Epithelial cell of proximal tubule (primary cell): ENCODE measurements around the gene CLECL1. TPM values are rescaled to one million over a fixed set of nuclear protein-coding genes. Genes with fewer than 3 reads are reported as not detected.

Experiments used
- DNase-seq: peaks from one replicate; pipeline ENCODE4 v3.0.0-alpha.2; 2011; ENCODE audit warnings: low read depth
- H3K4me3 ChIP-seq: 2 replicates; pipeline ENCODE4 v1.5.1; 2011; ENCODE audit warnings: low read depth, mild to moderate bottlenecking, low read length
- total RNA-seq: library from RNA; depleted of rRNA; stranded (reverse); fragments of >200 nt; gene quantifications from 2 replicates; pipeline ENCODE4 v1.2.3, GENCODE V29; 2015
- TF ChIP-seq, protein P1 (sequence below): conservative IDR thresholded peaks from 2 replicates; pipeline ENCODE4 v1.5.1; 2012; ENCODE audit warnings: low read depth, mild to moderate bottlenecking, low read length

CLECL1 gene
- total RNA-seq, 1 donor from 2014 or later = not detected

DNA sequence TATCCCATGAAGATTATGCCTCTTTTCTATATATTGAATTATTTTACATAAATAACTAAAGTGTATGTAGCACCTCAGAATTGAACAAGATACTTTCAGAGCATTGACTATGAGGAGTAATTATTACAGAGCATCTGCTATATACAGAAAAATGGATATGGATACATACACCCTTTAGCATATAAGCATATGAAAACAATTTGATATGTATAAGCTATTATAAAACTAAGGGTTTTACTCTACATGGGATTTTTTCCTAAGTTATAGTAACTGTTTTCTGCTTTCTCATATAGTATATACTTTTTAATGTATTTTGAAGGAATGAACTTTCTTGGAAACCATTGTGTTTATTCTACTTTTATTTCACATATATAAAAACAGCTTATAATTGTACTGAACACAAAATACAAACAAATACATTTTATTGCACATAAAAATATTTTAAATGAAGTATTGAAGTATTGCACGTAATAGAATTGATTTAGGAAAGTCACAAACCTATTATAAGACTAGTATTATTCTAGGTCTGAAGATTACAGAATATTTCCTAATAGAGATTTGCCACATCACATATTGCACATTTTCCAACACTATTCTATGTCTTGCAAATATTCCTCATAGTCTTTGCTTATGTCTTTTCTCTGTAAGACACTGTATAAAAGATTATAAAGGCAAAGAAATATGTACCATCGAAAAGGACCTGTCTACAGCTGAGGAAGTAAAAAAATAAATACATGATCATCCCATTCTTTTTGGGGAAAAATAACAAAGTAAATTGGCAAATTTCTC, 19.4 kb upstream of the CLECL1 start:
- TF ChIP-seq, protein P1, sequence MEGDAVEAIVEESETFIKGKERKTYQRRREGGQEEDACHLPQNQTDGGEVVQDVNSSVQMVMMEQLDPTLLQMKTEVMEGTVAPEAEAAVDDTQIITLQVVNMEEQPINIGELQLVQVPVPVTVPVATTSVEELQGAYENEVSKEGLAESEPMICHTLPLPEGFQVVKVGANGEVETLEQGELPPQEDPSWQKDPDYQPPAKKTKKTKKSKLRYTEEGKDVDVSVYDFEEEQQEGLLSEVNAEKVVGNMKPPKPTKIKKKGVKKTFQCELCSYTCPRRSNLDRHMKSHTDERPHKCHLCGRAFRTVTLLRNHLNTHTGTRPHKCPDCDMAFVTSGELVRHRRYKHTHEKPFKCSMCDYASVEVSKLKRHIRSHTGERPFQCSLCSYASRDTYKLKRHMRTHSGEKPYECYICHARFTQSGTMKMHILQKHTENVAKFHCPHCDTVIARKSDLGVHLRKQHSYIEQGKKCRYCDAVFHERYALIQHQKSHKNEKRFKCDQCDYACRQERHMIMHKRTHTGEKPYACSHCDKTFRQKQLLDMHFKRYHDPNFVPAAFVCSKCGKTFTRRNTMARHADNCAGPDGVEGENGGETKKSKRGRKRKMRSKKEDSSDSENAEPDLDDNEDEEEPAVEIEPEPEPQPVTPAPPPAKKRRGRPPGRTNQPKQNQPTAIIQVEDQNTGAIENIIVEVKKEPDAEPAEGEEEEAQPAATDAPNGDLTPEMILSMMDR = no peak
- no peak overlapping the region for H3K4me3 ChIP-seq
- DNase-seq = no peak

DNA sequence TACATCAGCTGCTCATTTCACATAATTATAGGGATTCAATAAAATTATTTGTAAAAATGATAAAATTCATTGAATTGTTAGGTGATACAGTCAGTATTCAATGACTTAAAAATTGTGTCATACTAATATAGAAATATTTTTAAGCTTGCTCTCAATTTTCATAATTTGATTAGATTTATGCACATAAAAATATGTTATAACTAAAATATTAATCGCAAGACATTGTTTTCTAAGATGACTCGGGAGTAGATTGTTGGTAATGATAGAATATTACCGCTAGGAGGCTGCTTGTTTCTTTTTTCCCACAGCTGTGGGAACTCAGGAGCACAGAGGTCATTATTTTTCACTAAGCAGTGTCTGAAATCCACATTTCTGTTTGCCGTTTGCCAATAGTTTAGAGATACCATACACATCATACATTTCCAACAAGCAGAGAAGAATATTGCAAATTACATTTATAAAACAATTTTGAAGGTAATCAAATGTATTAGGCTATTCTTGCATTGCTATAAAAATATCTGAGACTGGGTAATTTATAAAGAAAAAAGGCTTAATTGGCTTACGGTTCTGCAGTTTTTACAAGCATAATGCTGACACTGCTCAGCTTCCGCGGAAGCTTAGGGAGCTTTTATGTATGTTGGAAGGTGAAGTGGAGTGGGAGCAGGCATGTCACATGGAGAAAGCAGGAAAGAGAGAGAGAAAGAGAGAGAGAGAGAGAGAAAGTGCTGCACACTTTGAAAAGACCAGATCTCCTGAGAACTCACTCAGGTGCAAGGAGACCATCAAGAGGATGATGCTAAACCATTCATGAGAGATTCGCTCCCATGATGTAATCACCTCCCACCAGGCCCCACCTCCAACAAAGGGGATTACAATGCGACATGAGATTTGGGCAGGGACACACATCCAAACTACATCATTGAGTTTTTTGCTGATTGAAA, 18.6 kb upstream of the CLECL1 start:
- no peak for DNase-seq
- TF ChIP-seq, protein P1 = peak; percentile 62
- peak overlapping the region; percentile 5 for H3K4me3 ChIP-seq

DNA sequence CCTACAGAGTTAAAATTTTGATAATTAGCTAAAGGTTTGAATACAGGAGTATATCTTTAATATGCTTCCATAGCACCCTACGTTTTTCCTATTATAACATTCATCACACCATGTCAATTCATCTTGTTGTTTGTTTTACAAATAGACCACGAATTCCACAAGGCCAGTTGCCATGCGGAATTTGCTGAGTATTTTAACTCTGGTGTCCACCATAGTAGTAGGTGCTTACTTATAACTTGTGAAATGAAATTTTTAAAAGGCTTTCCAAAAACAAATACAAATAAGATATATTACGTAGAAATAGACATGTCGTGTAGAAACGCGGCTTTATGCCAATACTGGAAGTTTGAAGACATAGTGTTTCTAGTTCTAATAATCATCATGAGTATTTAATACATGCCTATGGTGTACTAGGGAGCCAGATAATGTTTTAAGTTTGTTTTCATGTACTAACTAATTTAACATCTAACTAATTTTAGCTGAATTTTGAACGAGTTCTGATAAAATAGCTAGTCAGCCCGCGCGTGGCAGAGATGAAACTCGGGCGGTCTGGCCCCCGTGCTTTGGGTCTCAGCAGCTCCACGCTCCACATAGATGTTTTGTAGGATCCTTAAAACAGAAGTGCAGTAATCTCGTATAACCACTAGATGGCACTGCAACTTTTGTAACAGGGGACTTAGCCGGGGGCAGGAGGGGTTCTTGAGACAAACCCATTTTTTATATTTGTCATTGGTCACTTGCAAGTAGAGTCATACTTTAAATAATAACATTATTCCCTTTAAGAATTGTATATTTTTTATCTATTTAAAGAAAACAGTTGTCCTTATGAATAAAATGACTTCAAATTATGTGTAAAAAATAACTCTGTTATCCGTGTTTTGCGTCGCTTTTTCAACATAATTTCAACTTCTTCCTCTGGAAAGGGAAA, 17.6 kb upstream of the CLECL1 start:
- DNase-seq = no peak
- TF ChIP-seq, protein P1 = peak; percentile 81
- peak overlapping the region; percentile 5 for H3K4me3 ChIP-seq

DNA sequence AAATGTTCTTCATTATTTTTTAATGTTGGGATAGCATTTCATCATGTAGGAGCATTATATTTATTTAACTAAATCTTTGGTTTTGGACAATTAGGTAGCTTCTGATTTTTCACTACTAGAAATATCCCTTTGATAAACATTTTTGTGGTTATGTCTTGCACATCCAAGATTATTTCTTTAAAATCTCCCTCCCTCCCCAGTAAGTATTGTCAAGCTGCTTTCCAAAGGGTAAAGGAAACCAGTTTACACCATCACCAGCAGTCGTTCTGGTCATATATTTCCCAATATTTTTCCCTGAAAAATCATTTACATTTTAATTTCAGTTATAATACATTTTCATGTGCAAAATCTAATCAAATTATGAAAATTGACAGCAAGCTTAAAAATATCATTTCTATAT, 16.7 kb upstream of the CLECL1 start:
- DNase-seq = no peak

DNA sequence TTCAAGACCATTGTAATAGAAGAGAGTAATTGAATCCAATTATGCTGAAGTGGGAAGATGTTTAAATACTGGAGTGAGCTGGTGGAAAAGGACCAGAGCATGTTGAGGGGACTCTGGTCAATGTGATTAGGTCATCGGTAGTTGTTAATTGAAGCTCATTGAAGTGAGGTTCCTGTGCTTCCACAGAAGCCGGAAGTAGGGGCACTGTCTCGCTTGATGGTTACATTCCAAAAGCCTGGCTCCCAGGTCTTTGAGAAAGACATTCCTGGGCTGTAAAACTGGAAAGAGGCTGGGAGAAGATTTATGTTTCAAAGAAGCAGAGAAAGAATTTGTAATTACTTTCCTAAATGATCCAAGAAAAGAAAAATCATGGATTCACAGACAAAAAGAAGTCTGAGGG, 12.3 kb upstream of the CLECL1 start:
- H3K4me3 ChIP-seq = no peak overlapping the region
- TF ChIP-seq, protein P1 = no peak
- DNase-seq = no peak

More for the DNA sequence above, 16.7 kb upstream of the CLECL1 start:
- TF ChIP-seq, protein P1 = no peak
- H3K4me3 ChIP-seq = no peak overlapping the region

DNA sequence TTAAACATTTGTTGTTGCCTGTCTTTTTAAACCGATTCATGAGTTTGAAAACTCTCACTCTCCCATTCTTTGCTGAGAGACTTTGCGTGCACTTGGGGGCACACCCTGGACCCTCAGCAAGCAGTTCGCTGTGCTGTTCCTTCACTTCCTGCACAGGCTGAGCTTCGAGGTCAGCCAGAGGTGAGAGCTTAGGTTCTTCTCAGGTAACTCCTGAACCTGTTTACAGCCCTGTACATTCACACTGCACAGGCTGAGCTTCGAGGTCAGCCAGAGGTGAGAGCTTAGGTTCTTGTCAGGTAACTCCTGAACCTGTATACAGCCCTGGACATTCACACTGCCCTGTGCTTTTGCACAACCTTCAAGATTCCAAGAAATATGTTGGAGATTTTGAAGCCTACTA, 9.8 kb upstream of the CLECL1 start:
- no peak overlapping the region for H3K4me3 ChIP-seq
- TF ChIP-seq, protein P1 = no peak
- DNase-seq = no peak
